Cardiac fibroblast (primary cell): ENCODE data around the gene RIPPLY3.
A peak's percentile ranks its signal among the peaks of the same experiment; 100 is the strongest.

Experiments
- DNase-seq, 2 donors: peaks; one replicate each; pipeline versions ENCODE4 v3.0.0 to v3.0.0-alpha.2; 2010; ENCODE audit warnings: low read depth in 2 of 2
- H3K4me3 ChIP-seq, 2 donors: replicated peaks in 1 of 2; 1 replicate in 1 of 2; 2 replicates in 1 of 2; pipeline ENCODE4 v1.5.1; 2011; ENCODE audit warnings: low read depth in 2 of 2, low read length in 2 of 2, mild to moderate bottlenecking in 2 of 2, moderate library complexity in 1 of 2
- TF ChIP-seq, protein P1 (sequence below): IDR thresholded peaks from one replicate; pipeline ENCODE4 v1.5.1; 2011; ENCODE audit warnings: low read depth, mild to moderate bottlenecking, low read length, inconsistent platforms

Gene RIPPLY3

DNA sequence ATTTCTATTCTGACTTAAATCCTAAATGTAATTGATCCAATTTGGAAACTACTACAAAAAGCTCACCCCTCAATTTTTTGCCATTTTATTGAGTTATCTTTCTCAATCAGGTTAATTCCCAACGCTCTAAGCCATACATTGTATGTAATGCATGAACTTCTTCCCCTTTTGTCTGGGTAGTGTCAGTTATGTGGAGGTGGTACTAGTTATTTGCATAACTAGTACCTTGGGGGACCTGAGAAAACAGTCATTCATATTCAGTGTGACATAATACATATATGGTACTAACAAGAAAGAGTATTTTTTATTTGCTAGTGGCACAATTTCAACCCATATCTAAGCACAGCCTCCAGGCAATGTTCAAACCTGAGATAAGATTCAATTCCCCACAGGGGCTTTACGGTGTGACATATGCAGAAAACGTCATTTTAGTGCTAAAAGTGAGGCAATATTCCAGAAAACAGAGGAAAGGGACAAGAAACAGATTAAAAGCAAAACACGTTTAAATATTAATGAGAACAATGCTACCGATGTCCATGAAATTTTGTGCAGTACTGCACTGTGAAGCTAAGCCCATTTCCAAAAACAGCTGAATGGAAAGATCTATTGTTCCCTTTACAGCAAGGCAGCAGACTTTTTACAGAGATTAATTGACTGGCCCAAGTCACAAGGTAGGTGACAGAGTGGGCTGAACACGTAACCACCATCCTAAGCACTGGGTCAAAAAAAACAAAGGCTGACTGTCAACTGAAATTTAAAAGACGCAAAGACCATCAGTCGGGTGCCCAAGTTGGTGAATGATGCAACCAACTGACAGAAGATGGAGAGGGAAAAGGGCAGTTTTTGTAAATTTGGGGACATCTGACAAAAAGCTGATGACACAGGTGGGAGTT lies 41.4 kb upstream of the RIPPLY3 start:
- DNase-seq, result no peak
- TF ChIP-seq, protein P1, sequence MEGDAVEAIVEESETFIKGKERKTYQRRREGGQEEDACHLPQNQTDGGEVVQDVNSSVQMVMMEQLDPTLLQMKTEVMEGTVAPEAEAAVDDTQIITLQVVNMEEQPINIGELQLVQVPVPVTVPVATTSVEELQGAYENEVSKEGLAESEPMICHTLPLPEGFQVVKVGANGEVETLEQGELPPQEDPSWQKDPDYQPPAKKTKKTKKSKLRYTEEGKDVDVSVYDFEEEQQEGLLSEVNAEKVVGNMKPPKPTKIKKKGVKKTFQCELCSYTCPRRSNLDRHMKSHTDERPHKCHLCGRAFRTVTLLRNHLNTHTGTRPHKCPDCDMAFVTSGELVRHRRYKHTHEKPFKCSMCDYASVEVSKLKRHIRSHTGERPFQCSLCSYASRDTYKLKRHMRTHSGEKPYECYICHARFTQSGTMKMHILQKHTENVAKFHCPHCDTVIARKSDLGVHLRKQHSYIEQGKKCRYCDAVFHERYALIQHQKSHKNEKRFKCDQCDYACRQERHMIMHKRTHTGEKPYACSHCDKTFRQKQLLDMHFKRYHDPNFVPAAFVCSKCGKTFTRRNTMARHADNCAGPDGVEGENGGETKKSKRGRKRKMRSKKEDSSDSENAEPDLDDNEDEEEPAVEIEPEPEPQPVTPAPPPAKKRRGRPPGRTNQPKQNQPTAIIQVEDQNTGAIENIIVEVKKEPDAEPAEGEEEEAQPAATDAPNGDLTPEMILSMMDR, result no peak
- peak overlapping the region in 1 of 2 donors; percentile 72 for H3K4me3 ChIP-seq

DNA sequence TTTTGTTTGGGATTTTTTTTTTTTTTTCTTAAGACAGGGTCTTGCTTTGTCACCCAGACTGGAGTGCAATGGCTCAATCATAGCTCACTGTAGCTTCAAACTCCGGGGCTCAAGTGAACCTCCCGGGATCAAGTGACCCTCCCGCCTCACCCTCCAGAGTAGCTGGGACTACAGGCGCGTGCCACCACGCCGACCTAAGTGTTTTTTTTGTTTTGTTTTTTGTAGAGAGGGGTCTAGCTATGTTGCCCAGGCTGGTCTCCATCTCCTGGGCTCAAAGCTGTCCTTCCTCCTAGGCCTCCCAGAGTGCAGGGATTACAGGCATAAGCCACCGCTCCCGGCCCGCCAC lies 40.8 kb upstream of the RIPPLY3 start:
- H3K4me3 ChIP-seq, result peak overlapping the region; percentile 70 to 72
- TF ChIP-seq, protein P1, result no peak
- no peak for DNase-seq

DNA sequence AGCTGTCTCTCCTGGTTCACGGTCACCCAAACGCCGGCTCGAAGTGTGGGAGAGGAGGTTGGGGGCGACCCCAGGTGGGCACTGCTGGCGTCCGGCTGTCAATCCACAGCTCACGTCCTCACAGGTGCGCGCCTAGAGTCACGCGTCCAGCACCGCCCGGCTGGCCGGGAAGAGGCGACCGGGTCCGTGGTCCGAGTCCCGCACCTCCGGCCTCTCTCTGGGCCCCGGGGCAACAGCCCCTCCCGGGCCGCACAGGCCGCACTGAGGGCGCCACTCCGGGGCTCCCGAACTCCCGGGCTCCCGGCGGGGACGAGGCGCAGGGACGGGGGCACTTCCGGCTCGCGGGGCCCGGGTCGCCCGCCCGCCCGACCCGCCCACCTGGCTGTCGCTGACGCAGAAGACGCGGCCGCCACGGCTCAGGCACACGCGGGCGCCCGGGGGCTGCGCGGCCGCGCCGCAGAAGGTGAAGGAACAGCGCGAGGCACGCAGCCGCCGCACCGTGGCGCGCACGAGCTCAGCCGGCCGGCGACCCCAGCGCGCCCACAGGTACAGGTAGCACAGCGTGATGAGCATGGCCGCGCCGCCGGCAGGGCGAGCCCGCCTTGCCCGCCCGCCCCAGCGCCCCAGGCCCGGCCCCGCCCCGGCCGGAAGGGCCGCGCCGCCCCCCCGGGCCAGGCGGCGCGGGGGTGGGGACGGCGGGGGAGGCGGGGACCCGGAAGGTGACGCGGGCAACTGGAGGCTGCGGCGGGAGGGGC lies 40.3 kb upstream of the RIPPLY3 start, which contains the start of gene HLCS:
Gene HLCS, minus strand, starts transcription at position 604 of the 755 bp plus-strand sequence. Its CDS starts 31 bp downstream, at position 573.
- TF ChIP-seq, protein P1, result no peak
- H3K4me3 ChIP-seq, result peak within 1 kb of the TSS; percentile 70 to 72
- peak; percentile 55 to 72 for DNase-seq

DNA sequence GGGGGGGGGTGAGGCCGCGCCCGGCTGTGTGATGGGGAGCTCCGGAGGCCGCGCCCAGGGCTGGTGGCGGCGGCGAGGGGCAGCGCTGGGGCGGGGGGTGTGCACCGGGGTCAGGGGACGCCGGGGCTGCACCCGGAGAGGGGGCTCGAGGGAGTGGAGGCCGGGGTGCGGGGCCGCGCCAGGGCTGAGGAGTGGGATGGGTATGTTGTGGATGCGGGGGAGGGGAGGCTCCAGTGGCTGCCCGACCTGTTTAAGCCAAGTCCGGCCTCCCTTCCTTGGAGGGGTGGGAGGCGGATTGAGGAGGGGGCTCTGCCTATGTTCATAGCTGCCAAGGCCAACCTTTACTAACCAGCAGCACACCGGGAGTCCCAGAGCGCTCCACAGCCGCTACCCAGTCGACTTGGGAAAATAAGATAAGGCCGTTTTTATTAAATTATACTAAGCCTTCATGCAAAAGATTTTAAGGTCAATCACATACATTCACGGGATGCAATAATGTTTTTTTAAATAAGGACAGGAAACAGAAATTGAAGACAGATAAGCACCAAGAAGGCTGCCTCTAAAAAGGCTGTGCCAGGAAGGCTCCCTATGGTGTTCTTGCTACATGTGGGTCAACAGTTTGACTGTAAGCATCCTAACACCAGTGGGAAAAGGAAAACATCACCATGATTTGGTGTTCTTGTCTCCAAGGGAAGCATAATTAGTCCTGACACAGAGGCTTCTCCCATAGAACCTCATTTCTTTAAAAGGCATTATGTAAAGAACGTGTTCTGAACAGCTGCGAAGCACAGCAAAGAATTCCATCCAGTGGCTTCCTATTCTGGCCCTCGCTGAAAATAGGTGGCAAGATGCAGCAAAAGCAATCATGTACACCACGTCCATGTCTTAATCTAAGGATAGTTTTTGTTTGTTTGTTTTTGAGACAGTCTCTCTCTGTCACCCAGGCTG lies 39.4 kb upstream of the RIPPLY3 start:
- peak overlapping the region; percentile 55 to 72 for H3K4me3 ChIP-seq
- peak; percentile 25 to 37 for DNase-seq
- TF ChIP-seq, protein P1, result no peak

DNA sequence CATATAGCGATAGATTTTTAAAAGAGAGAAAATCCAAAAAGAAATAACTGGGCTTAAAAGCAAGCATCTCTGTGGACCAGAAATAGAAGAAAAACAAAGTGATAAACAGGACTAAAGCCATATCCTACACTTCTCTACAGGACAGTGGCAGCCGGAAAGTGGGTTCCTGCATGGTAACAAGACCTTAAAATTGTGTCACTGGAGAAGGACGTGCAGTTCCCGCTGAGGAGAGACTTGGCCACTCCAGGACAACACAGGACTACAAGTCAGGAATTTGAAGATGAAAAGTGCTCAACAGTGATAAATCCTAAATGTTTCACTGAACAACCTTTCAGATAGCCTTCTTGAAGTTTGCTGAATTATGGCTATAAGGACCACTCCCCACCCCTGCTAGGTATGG lies 38.1 kb upstream of the RIPPLY3 start:
- TF ChIP-seq, protein P1, result no peak
- no peak for DNase-seq
- no peak overlapping the region for H3K4me3 ChIP-seq

DNA sequence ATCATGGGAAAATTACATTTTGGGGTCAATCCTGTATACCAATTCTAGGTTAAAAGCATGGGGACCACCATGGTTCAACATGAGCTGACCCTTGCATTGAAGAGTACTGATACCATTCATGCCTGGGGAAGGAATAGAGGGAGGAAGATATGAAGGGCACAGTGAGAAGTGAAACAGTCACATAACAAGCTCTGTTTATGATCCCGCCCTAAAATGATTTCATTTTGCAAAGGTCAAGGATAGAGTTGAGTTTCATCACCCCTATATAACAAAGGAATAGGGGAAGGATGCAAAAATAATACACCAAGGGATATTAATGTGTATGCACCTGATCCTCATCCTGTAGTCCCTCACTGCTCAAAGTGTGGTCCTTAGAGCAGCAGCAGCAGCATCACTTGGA lies 37.5 kb upstream of the RIPPLY3 start:
- no peak overlapping the region for H3K4me3 ChIP-seq
- DNase-seq, result no peak
- TF ChIP-seq, protein P1, result no peak
